GM23338 (cell line): ENCODE results near the gene SYNGR3. TPM values are rescaled to one million over a fixed set of nuclear protein-coding genes. Genes with fewer than 3 reads are reported as not detected.

Experiments
- ATAC-seq: fragments of 200-7000 bp; cut with Tn5 transposase; 3 replicates; pipeline ENCODE4 v1.9.1; 2020
- DNase-seq: peaks from one replicate; pipeline ENCODE4 v3.0.0-alpha.2; 2015; ENCODE audit warnings: low spot score
- H2AFZ ChIP-seq: fragments of 200-600 bp; sonication (generic); 2 replicates; pipeline ENCODE4 v1.8.0; 2016; ENCODE audit warnings: antibody characterized with exemption, mild to moderate bottlenecking, moderate library complexity
- H3F3A ChIP-seq: fragments of 200-600 bp; sonication (generic); replicated peaks from 2 replicates; pipeline ENCODE4 v1.8.0; 2017; ENCODE audit warnings: antibody characterized with exemption, mixed run types, low read depth
- H3K27ac ChIP-seq: fragments of 200-600 bp; sonication (generic); 2 replicates; pipeline ENCODE4 v1.6.1; 2016; ENCODE audit warnings: low read depth
- H3K27me3 ChIP-seq: fragments of 200-600 bp; sonication (generic); 2 replicates; pipeline ENCODE4 v1.8.0; 2016; ENCODE audit warnings: mild to moderate bottlenecking, mixed run types, moderate library complexity; ENCODE audit not compliant: insufficient read depth
- H3K36me3 ChIP-seq: fragments of 200-600 bp; sonication (generic); 2 replicates; pipeline ENCODE4 v1.8.0; 2016; ENCODE audit warnings: mild to moderate bottlenecking; ENCODE audit not compliant: insufficient read depth
- H3K4me1 ChIP-seq: fragments of 200-600 bp; sonication (generic); 2 replicates; pipeline ENCODE4 v1.8.0; 2016; ENCODE audit warnings: mild to moderate bottlenecking, moderate library complexity; ENCODE audit not compliant: insufficient read depth
- H3K4me2 ChIP-seq: fragments of 200-600 bp; sonication (generic); 2 replicates; pipeline ENCODE4 v1.7.1; 2017; ENCODE audit warnings: mixed run types
- H3K4me3 ChIP-seq: fragments of 200-600 bp; sonication (generic); 2 replicates; pipeline ENCODE4 v1.6.1; 2016; ENCODE audit warnings: mixed run types
- H3K79me2 ChIP-seq: fragments of 200-600 bp; sonication (generic); replicated peaks from 2 replicates; pipeline ENCODE4 v1.8.0; 2017; ENCODE audit warnings: mild to moderate bottlenecking; ENCODE audit not compliant: insufficient read depth
- H3K9me2 ChIP-seq: fragments of 200-600 bp; sonication (generic); 2 replicates; pipeline ENCODE4 v1.8.0; 2017; ENCODE audit not compliant: insufficient read depth
- H4K20me1 ChIP-seq: fragments of 200-600 bp; sonication (generic); replicated peaks from 2 replicates; pipeline ENCODE4 v1.8.0; 2017; ENCODE audit warnings: mild to moderate bottlenecking; ENCODE audit not compliant: insufficient read depth
- H3K27ac Mint-ChIP-seq: 2 replicates; pipeline ENCODE4 v1.8.0; 2020; ENCODE audit warnings: inconsistent platforms, mild to moderate bottlenecking, moderate library complexity, mixed read lengths
- H3K27me3 Mint-ChIP-seq: 3 replicates; pipeline ENCODE4 v1.8.0; 2022; ENCODE audit warnings: low read depth, mild to moderate bottlenecking, moderate library complexity, mixed read lengths, inconsistent platforms; ENCODE audit not compliant: insufficient read depth, poor library complexity
- H3K36me3 Mint-ChIP-seq: 3 replicates; pipeline ENCODE4 v1.8.0; 2021; ENCODE audit warnings: low read depth, mild to moderate bottlenecking, inconsistent platforms, moderate library complexity, mixed read lengths
- H3K4me1 Mint-ChIP-seq: 3 replicates; pipeline ENCODE4 v1.8.0; 2020; ENCODE audit warnings: mild to moderate bottlenecking, inconsistent platforms, mixed read lengths
- H3K4me3 Mint-ChIP-seq: 3 replicates; pipeline ENCODE4 v1.8.0; 2021; ENCODE audit warnings: moderate library complexity, mild to moderate bottlenecking, inconsistent platforms, mixed read lengths
- H3K9me3 Mint-ChIP-seq: 3 replicates; pipeline ENCODE4 v1.8.0; 2020; ENCODE audit warnings: moderate library complexity, mild to moderate bottlenecking, inconsistent platforms, mixed read lengths
- CREB1 ChIP-seq: fragments of 250-450 bp; sonication (Bioruptor Pico); IDR thresholded peaks from 2 replicates; pipeline ENCODE4 v1.5.0; 2020; ENCODE audit warnings: low read depth, mild to moderate bottlenecking, moderate library complexity
- EZH2 ChIP-seq: fragments of 200-600 bp; sonication (generic); IDR thresholded peaks from one replicate; pipeline ENCODE4 v1.8.0; 2017; ENCODE audit warnings: antibody characterized with exemption, mild to moderate bottlenecking, low read depth; ENCODE audit not compliant: unreplicated experiment
- EZH2phosphoT487 ChIP-seq: fragments of 200-600 bp; sonication (generic); IDR thresholded peaks from one replicate; pipeline ENCODE4 v1.8.1; 2018; ENCODE audit warnings: antibody characterized with exemption; ENCODE audit not compliant: unreplicated experiment
- JUNB ChIP-seq: IDR thresholded peaks from one replicate; pipeline ENCODE4 v1.6.1; 2016; ENCODE audit warnings: antibody characterized with exemption; ENCODE audit not compliant: unreplicated experiment
- NANOG ChIP-seq: IDR thresholded peaks from 2 replicates; pipeline ENCODE4 v1.6.1; 2016; ENCODE audit warnings: antibody characterized with exemption, borderline replicate concordance
- POLR2AphosphoS5 ChIP-seq: IDR thresholded peaks from 2 replicates; pipeline ENCODE4 v1.6.1; 2016; ENCODE audit warnings: antibody characterized with exemption, low read depth
- REST ChIP-seq: IDR thresholded peaks from one replicate; pipeline ENCODE4 v1.6.1; 2018; ENCODE audit warnings: antibody characterized with exemption; ENCODE audit not compliant: unreplicated experiment
- STAT1 ChIP-seq: IDR thresholded peaks from one replicate; pipeline ENCODE4 v1.6.1; 2016; ENCODE audit warnings: antibody characterized with exemption; ENCODE audit not compliant: unreplicated experiment
- ZNF114 ChIP-seq: fragments of 250-450 bp; sonication (Bioruptor Pico); IDR thresholded peaks from 2 replicates; pipeline ENCODE4 v1.5.0; 2020; ENCODE audit warnings: mild to moderate bottlenecking, moderate library complexity
- ZNF331 ChIP-seq: fragments of 250-450 bp; sonication (Bioruptor Pico); IDR thresholded peaks from 2 replicates; pipeline ENCODE4 v1.5.0; 2020; ENCODE audit warnings: low read depth, mild to moderate bottlenecking, moderate library complexity
- ZNF462 ChIP-seq: fragments of 250-450 bp; sonication (Bioruptor Pico); IDR thresholded peaks from 2 replicates; pipeline ENCODE4 v1.5.0; 2020; ENCODE audit warnings: mild to moderate bottlenecking, moderate library complexity
- polyA plus RNA-seq: library from polyadenylated mRNA; unstranded; fragments of >200 nt; fragmentation: Nextera tagmentation; extraction: Ambion mirVana; gene quantifications from 2 replicates; pipeline ENCODE4 v1.2.1, GENCODE V29; 2016
- total RNA-seq: library from RNA; depleted of rRNA; stranded (reverse); fragments of >200 nt; shearing (Covaris generic); gene quantifications from 2 replicates; pipeline ENCODE4 v1.2.3, GENCODE V29; 2014
- TF ChIP-seq, protein P1 (sequence below): IDR thresholded peaks from 2 replicates; pipeline ENCODE4 v1.6.1; 2016; ENCODE audit warnings: antibody characterized with exemption
- TF ChIP-seq, protein P2 (sequence below), 2 experiments: fragments of 200-600 bp in 1 of 2; sonication (generic) in 1 of 2; conservative IDR thresholded peaks; 2 replicates each; pipeline versions ENCODE4 v1.5.1 to v1.6.1; 2016 to 2017; ENCODE audit warnings: antibody characterized with exemption in 2 of 2, low read depth in 2 of 2, mild to moderate bottlenecking in 2 of 2, moderate library complexity in 1 of 2

The SYNGR3 gene
- total and polyA plus RNA-seq, 2 experiments from 2014 or later: 45.4 to 77.7 TPM

DNA sequence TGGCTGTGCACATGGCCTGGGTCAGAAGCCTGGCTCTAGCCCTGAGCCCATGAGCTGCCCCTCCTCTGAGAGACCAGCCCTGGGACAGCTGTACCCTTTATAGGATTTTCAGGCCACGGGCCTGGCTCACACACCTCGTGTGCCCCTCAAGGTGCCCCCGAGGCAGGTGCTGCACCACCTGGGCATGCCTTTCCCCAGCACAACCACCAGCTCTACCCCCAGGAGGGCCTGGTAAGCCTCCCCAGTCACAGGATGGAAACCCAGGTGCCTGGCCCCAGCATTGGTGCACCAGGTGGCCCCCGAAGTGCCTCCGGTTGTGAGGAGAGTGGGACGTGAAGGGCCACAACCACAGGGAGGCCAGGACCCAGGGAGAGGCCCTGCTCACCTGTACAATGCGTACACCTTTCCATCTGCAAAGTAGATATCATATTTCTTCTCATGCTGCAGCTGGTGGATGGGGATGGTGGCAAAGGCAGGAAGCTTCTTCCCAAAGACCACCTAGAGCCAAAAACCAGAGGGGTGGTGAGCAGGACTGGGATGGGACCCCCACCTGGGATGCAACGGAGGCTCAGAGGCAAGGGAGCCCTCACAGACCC lies 13.6 kb downstream of the SYNGR3 start:
- H3K4me3 Mint-ChIP-seq: no peak overlapping the region
- peaks cover 27% of the 10 kb centered on the region for H3K4me1 Mint-ChIP-seq
- H3K27ac ChIP-seq: no peak overlapping the region
- peaks cover 25% of the 10 kb centered on the region for H3K36me3 Mint-ChIP-seq
- ATAC-seq (no peak), DNase-seq (no peak)
- H3K79me2 ChIP-seq: peaks cover 32% of the 10 kb centered on the region
- TF ChIP-seq ZNF462: no peak
- TF ChIP-seq JUNB: no peak
- no peak for TF ChIP-seq ZNF331 (CRISPR knock-in tag)
- no peak for TF ChIP-seq EZH2phosphoT487
- TF ChIP-seq ZNF114 (CRISPR knock-in tag): no peak
- no peak for TF ChIP-seq POLR2AphosphoS5
- no peak for TF ChIP-seq STAT1
- no peak for TF ChIP-seq EZH2
- TF ChIP-seq NANOG: no peak
- TF ChIP-seq, protein P1, sequence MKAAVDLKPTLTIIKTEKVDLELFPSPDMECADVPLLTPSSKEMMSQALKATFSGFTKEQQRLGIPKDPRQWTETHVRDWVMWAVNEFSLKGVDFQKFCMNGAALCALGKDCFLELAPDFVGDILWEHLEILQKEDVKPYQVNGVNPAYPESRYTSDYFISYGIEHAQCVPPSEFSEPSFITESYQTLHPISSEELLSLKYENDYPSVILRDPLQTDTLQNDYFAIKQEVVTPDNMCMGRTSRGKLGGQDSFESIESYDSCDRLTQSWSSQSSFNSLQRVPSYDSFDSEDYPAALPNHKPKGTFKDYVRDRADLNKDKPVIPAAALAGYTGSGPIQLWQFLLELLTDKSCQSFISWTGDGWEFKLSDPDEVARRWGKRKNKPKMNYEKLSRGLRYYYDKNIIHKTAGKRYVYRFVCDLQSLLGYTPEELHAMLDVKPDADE: no peak
- TF ChIP-seq, protein P2, sequence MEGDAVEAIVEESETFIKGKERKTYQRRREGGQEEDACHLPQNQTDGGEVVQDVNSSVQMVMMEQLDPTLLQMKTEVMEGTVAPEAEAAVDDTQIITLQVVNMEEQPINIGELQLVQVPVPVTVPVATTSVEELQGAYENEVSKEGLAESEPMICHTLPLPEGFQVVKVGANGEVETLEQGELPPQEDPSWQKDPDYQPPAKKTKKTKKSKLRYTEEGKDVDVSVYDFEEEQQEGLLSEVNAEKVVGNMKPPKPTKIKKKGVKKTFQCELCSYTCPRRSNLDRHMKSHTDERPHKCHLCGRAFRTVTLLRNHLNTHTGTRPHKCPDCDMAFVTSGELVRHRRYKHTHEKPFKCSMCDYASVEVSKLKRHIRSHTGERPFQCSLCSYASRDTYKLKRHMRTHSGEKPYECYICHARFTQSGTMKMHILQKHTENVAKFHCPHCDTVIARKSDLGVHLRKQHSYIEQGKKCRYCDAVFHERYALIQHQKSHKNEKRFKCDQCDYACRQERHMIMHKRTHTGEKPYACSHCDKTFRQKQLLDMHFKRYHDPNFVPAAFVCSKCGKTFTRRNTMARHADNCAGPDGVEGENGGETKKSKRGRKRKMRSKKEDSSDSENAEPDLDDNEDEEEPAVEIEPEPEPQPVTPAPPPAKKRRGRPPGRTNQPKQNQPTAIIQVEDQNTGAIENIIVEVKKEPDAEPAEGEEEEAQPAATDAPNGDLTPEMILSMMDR (conservative IDR thresholded peaks at IDR 0.05; ENCODE audit: low read depth in 2 of 2): no peak
- TF ChIP-seq REST: no peak
- TF ChIP-seq CREB1: no peak
- H3K9me2 ChIP-seq: no peaks in the 10 kb centered on the region
- H4K20me1 ChIP-seq: peaks cover 34% of the 10 kb centered on the region
- H3K27ac Mint-ChIP-seq: no peak overlapping the region
- H3F3A ChIP-seq: peaks cover 28% of the 10 kb centered on the region; the same call in 1 of the 2 replicates
- peaks cover 12% of the 10 kb centered on the region for H3K4me1 ChIP-seq
- H3K4me2 ChIP-seq: no peak overlapping the region
- H3K27me3 ChIP-seq: no peaks in the 10 kb centered on the region
- peaks cover 8% of the 10 kb centered on the region for H3K27me3 Mint-ChIP-seq
- H2AFZ ChIP-seq: no peak overlapping the region
- no peak overlapping the region for H3K4me3 ChIP-seq
- no peaks in the 10 kb centered on the region for H3K9me3 Mint-ChIP-seq
- no peaks in the 10 kb centered on the region for H3K36me3 ChIP-seq
